ENCODE results near the gene NFX1.
"Not testable (repeated sequence)": the region's sequence is repeated elsewhere in the genome, so short reads cannot be mapped to it uniquely, and the experiment has no call there.

The NFX1 gene

DNA sequence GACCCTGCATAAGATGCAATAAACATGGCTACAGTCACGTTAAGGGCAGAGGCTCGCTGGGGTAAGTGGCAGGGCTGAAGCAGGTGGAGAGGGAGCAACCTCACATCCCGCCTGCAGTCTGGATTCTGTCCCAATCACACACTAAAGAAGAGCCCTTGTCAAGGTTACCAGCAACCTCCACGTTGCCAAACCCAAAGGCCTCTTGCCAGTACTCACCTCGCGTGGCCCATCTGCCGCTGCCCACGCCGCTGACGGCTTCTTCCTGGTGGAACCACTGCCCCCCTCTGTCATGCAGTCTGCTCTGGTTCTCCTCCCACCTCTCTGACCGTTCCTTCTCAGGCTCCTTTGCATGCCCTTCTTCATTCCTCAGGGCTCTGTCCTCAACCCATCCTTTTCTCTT, 103.3 kb downstream of the NFX1 start:
- no peak for DNase-seq

DNA sequence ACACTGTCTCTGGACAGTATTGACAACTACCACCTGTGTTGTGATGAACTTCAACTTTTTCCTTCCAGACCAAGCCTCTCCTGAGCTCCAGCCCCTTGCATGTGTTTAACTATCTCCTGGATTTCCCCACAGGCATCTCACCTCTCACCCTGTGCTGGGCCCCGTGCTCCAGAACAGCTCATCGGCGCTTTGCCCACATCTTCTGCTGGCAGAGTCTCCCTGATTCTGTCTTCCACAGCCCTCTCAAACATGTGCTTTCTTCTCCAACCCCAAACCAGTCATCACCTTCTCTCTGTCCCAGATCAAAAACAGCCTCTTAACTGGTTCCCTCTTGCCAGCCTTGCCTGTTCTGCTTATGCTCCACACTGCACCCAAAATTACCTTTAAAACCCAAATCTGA, 103.7 kb downstream of the NFX1 start:
- DNase-seq: not testable (repeated sequence)

DNA sequence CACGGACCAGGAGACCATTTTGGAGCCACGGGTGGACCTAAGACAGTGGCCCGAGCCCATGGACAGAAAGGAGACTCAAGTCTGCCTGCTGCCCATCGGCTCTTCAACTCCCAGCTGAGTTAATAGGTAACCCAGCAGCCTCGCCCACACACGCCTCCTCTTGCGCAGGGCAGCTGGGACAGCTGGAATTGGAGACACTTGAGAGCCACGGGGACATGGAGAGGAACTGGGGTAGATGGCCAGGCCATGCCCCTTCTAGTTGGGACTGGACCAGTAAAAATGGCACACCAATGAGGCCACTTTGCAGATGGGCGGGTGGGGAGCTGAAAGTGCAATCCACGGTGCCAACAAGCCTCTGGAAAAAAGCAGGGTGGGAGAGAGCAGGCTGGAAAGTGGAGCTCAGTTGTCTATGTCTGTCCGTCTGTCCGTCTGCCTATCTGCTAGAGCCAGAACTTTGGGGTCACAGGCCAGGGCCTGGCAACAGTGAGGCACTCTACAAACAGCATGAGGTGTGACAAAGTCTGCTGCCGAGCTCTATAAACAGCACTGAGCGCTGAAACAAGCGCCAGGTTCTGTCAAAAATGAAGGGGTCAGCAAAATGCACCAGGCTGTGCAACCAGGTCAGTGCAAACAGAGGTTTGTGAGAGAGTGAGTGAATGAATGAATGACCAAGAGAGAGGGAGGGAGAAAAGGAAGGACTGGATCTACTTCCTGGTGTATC, 105.0 kb downstream of the NFX1 start:
- DNase-seq: not testable (repeated sequence)

DNA sequence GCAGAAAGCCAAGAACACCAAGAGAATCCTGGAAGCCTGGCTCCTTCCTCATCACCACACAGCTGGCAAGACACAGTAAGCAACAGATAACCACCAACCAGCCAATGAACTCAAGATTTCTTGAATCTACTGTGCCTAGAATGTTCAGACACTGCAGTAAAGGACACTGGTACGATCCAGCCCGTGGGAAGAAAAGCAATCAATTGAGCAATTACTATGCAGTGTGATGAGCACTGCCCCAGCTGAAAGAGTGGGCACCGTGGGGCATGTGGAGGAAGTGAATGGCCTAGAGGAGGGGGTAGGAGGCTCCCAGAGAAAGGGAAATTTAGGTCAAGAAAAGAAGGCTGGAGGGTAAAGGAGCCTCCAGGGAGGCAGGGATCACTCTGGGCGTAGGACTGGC, 107.5 kb downstream of the NFX1 start:
- DNase-seq: not testable (repeated sequence)

GRCh38 chr9:33399047-33399446, 108.7 kb downstream of the NFX1 start:
- DNase-seq: not testable (repeated sequence)

GRCh38 chr9:33401809-33402208, 111.5 kb downstream of the NFX1 start:
- DNase-seq: not testable (repeated sequence)

DNA sequence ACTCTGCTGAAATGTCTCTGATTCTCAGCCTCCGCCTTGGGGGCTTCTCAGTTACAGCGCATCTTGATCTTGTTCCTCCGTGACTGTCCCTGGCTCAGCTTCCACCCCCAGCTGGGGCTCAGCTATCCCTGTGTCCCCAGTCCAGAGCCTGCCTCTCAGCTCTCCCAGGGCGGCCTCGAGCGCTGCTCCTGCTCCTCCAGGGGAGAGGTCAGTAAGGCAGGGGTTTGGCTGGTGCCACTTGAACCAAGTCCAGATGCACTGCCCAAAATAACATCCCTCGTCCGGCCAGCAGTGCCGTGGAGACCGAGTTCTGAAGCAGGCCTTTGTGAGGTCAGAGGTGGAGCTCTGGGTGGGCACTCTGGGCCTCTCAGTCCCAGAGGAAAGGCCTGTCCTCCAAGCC, 112.1 kb downstream of the NFX1 start, which contains the start of gene AQP7:
Gene AQP7, minus strand, starts transcription at position 198 of the 400 bp plus-strand sequence. CDS start 1,306 bp downstream, outside the sequence.
- DNase-seq: not testable (repeated sequence)

DNA sequence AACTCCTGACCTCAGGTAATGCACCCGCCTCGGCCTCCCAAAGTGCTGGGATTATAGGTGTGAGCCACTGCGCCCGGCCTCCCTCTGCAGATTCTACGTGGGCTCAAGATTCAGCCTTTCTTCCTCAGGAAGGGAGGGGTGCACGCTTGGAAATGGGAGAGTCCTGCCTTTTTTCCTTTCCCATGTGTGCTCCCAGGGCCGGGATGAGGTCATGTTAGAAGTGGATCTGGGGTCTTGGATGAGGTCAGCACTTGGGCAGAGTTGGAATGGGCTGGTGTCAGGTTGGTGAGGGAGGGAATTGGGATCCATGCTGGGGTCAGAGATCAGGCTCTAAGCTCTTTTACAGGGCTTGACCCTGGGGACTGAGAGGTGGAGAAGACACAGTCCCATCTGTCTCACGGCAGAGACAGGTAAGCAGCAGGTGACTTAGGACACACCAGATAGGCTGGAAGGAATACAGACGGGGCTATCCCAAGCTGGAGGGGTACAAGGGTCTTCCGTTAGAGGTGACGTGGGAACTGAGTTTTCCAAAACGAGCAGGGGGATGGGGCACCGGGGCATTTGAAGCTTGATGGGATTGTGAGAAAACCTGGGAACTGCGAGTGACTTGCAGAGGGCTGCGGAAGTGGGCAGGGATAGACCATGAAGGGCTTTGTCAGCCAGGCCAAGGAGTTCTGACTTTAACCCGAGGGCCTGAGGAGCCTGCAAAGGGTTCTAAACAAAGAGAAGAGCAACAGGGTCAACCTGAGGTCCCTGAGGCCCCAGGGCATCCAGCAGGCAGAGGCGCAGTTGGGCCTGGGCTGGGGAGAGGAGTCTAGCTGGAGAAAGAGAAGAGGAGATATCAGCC, 113.8 kb downstream of the NFX1 start:
- DNase-seq: no peak

GRCh38 chr9:33404788-33405362, 114.6 kb downstream of the NFX1 start:
- DNase-seq: no peak

- no peak for DNase-seq
These were observed 116.7 kb downstream of the NFX1 start for GRCh38 chr9:33407061-33407460.

- DNase-seq: no peak
These were observed 117.8 kb downstream of the NFX1 start for GRCh38 chr9:33408087-33408486.

GRCh38 chr9:33414268-33414667, 124.0 kb downstream of the NFX1 start:
- peak; percentile 40 for DNase-seq

DNA sequence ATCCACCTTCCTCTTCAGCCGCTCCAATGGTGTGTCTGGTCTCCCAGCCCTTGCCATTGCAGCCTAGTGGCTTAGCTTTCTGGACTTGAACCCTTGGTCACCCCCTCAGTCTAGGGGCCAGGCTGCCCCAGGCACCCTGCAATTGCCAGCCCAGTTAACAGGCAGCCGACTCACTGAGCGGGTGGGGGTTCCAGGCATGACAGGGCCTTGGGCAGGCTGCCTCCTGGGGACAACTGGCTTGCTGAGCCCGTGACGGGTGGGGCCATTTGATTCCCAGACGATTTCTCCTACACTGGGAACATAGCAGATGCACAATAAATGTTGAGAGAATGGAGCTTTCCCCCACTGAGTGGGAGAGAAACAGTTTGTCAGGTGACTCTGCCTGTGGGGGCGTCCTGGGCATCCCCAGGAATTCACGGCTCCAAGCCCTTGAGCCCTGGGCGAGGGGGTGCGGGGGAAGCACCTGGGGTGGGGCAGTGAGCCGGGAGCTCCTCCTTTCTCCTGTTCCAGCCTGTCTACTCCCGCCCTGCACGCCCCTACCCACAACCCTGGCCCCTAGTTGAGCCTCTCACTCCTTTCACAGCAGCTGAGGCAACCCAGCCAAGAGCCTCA, 124.7 kb downstream of the NFX1 start:
- DNase-seq: no peak

GRCh38 chr9:33415501-33416038, 125.3 kb downstream of the NFX1 start:
- peak; percentile 82 for DNase-seq

GRCh38 chr9:33416996-33417395, 126.7 kb downstream of the NFX1 start:
- DNase-seq: no peak

- DNase-seq: no peak
These were observed 127.8 kb downstream of the NFX1 start for GRCh38 chr9:33418090-33418489.

- DNase-seq: no peak
These were observed 129.5 kb downstream of the NFX1 start for GRCh38 chr9:33419708-33420303.

All from hematopoietic multipotent progenitor cell treated with erythropoietin and hydrocortisone succinate and interleukin-3 and kit ligand, for 6 days (in vitro differentiated cells).